Neuronal stem cell (in vitro differentiated cells): ENCODE results near the gene TECPR2. TPM values are rescaled to one million over a fixed set of nuclear protein-coding genes. Genes with fewer than 3 reads are reported as not detected.

Experiments
- DNase-seq: peaks from one replicate; pipeline ENCODE4 v3.0.0-alpha.2; 2013; ENCODE audit warnings: low spot score
- H2AFZ ChIP-seq: one replicate; pipeline ENCODE4 v1.6.1; 2013; ENCODE audit warnings: mild to moderate bottlenecking, low read length, inconsistent platforms
- H2AK5ac ChIP-seq: 2 replicates; pipeline ENCODE4 v1.6.1; 2013; ENCODE audit warnings: low read depth, mild to moderate bottlenecking, inconsistent platforms, low read length, moderate library complexity, mixed read lengths
- H2BK120ac ChIP-seq: 2 replicates; pipeline ENCODE4 v1.6.1; 2013; ENCODE audit warnings: low read depth, mild to moderate bottlenecking, inconsistent platforms, low read length, moderate library complexity, mixed read lengths
- H2BK12ac ChIP-seq: one replicate; pipeline ENCODE4 v1.6.1; 2013; ENCODE audit warnings: low read length, inconsistent platforms
- H2BK15ac ChIP-seq: 2 replicates; pipeline ENCODE4 v1.6.1; 2013; ENCODE audit warnings: mild to moderate bottlenecking, low read length, inconsistent platforms, mixed read lengths
- H2BK5ac ChIP-seq: one replicate; pipeline ENCODE4 v1.6.1; 2013; ENCODE audit warnings: inconsistent platforms, mild to moderate bottlenecking, low read length, moderate library complexity
- H3K14ac ChIP-seq: one replicate; pipeline ENCODE4 v1.6.1; 2013; ENCODE audit warnings: low read length, inconsistent platforms
- H3K18ac ChIP-seq: 2 replicates; pipeline ENCODE4 v1.6.1; 2013; ENCODE audit warnings: low read length, inconsistent platforms
- H3K23ac ChIP-seq: 2 replicates; pipeline ENCODE4 v1.6.1; 2013; ENCODE audit warnings: low read depth, mild to moderate bottlenecking, mixed read lengths, low read length, inconsistent platforms; ENCODE audit not compliant: poor library complexity
- H3K27ac ChIP-seq: replicated peaks from 3 replicates; pipeline ENCODE4 v1.5.1; 2013; ENCODE audit warnings: low read length, inconsistent platforms
- H3K27me3 ChIP-seq, 3 experiments: 2 replicates each; pipeline ENCODE4 v1.6.1; 2013; ENCODE audit warnings: low read length in 3 of 3, mild to moderate bottlenecking in 2 of 3, inconsistent platforms in 1 of 3, low read depth in 1 of 3, mixed read lengths in 1 of 3, moderate library complexity in 1 of 3; ENCODE audit not compliant: control insufficient read depth in 3 of 3, insufficient read depth in 3 of 3
- H3K36me3 ChIP-seq, 2 donors: replicated peaks in 1 of 2; 2 replicates each; pipeline ENCODE4 v1.6.1; 2013; ENCODE audit warnings: low read length in 2 of 2; ENCODE audit not compliant: control insufficient read depth in 2 of 2, insufficient read depth in 2 of 2
- H3K4ac ChIP-seq: 2 replicates; pipeline ENCODE4 v1.6.1; 2013; ENCODE audit warnings: inconsistent platforms, mild to moderate bottlenecking, low read length, moderate library complexity
- H3K4me1 ChIP-seq, 2 donors: 1 replicate in 1 of 2; 2 replicates in 1 of 2; pipeline ENCODE4 v1.6.1; 2013; ENCODE audit warnings: low read length in 2 of 2, low read depth in 1 of 2; ENCODE audit not compliant: control insufficient read depth in 2 of 2, insufficient read depth in 1 of 2
- H3K4me2 ChIP-seq: one replicate; pipeline ENCODE4 v1.6.1; 2013; ENCODE audit warnings: mild to moderate bottlenecking, low read length, inconsistent platforms; ENCODE audit not compliant: insufficient read depth, poor library complexity, severe bottlenecking
- H3K4me3 ChIP-seq, 2 donors: 2 replicates each; pipeline ENCODE4 v1.5.1; 2013; ENCODE audit warnings: low read length in 2 of 2, mild to moderate bottlenecking in 2 of 2, inconsistent platforms in 1 of 2, moderate library complexity in 1 of 2
- H3K79me1 ChIP-seq: one replicate; pipeline ENCODE4 v1.6.1; 2013; ENCODE audit warnings: low read depth, mild to moderate bottlenecking, inconsistent platforms, low read length, moderate library complexity
- H3K9ac ChIP-seq: one replicate; pipeline ENCODE4 v1.6.1; 2013; ENCODE audit warnings: mild to moderate bottlenecking, low read depth, low read length, inconsistent platforms; ENCODE audit not compliant: poor library complexity
- H3K9me3 ChIP-seq, 2 donors: replicated peaks in 1 of 2; 2 replicates each; pipeline versions ENCODE3 to v1.6.1; 2013; ENCODE audit warnings: low read length in 2 of 2, mild to moderate bottlenecking in 2 of 2, inconsistent platforms in 1 of 2, low read depth in 1 of 2, mixed read lengths in 1 of 2, moderate library complexity in 1 of 2; ENCODE audit not compliant: control insufficient read depth in 2 of 2, insufficient read depth in 1 of 2
- H4K8ac ChIP-seq: one replicate; pipeline ENCODE4 v1.6.1; 2013; ENCODE audit warnings: low read depth, mild to moderate bottlenecking, inconsistent platforms, low read length, moderate library complexity
- H4K91ac ChIP-seq: one replicate; pipeline ENCODE4 v1.6.1; 2013; ENCODE audit warnings: low read length, low read depth, mild to moderate bottlenecking, inconsistent platforms; ENCODE audit not compliant: poor library complexity
- WGBS, 2 donors: extraction: QIAGEN DNeasy Blood & Tissue Kit; methylation state at CpG; one replicate each; pipeline ENCODE4 v1.1.7; 2013; ENCODE audit warnings: missing lambda C conversion rate in 2 of 2, mixed read lengths in 1 of 2; ENCODE audit not compliant: insufficient read length in 2 of 2, insufficient replicate concordance in 1 of 2; ENCODE audit errors: extremely low coverage in 2 of 2; 5-methylcytosine and 5-hydroxymethylcytosine counted together
- polyA plus RNA-seq, 2 experiments: library from polyadenylated mRNA; stranded (reverse); fragments of 200-250 nt; gene quantifications; one replicate each; pipeline ENCODE4 v1.2.3, GENCODE V29; 2013

Gene TECPR2, protein sequence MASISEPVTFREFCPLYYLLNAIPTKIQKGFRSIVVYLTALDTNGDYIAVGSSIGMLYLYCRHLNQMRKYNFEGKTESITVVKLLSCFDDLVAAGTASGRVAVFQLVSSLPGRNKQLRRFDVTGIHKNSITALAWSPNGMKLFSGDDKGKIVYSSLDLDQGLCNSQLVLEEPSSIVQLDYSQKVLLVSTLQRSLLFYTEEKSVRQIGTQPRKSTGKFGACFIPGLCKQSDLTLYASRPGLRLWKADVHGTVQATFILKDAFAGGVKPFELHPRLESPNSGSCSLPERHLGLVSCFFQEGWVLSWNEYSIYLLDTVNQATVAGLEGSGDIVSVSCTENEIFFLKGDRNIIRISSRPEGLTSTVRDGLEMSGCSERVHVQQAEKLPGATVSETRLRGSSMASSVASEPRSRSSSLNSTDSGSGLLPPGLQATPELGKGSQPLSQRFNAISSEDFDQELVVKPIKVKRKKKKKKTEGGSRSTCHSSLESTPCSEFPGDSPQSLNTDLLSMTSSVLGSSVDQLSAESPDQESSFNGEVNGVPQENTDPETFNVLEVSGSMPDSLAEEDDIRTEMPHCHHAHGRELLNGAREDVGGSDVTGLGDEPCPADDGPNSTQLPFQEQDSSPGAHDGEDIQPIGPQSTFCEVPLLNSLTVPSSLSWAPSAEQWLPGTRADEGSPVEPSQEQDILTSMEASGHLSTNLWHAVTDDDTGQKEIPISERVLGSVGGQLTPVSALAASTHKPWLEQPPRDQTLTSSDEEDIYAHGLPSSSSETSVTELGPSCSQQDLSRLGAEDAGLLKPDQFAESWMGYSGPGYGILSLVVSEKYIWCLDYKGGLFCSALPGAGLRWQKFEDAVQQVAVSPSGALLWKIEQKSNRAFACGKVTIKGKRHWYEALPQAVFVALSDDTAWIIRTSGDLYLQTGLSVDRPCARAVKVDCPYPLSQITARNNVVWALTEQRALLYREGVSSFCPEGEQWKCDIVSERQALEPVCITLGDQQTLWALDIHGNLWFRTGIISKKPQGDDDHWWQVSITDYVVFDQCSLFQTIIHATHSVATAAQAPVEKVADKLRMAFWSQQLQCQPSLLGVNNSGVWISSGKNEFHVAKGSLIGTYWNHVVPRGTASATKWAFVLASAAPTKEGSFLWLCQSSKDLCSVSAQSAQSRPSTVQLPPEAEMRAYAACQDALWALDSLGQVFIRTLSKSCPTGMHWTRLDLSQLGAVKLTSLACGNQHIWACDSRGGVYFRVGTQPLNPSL (N-terminal part only)
- polyA plus RNA-seq (2013, experiment 1 of 2): 7.9 TPM
- polyA plus RNA-seq (2013, experiment 2 of 2): 6.8 TPM

DNA sequence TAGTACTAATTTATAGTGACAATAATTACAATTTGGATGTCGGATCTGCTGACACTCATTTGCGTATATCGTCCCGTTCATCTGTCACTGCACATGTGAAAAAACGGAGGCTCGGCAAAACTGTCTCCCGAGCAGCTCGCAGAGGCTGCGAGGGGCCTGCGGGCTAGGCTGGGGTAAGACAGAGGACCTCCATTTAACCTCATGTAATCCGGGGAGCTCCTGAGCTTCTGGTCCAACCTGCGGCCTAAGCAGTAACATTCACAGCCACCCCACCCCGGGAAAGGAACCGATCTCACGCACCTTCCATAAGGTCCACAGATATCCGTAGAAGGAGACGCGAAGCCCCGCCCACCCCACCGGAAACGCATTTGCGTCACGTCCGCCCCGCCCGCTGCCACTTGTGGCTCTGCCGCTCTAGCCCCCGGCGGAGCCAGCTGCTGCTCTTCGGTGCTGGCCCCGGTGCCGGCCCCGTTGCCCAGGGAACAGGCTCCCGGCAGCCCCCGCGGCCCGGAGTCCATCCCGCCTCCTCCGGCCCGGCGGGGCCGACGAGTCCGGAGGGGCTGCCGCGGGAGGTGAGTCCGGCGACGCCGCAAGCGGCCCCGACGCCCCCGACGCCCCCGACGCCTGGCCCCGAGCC lies at the start of gene TECPR2, which contains the start of gene CINP:
Gene TECPR2, plus strand, starts transcription at position 397 of the 637 bp plus-strand sequence. CDS start 13,781 bp downstream, outside the sequence.
Gene CINP, minus strand, starts transcription at position 346 of the 637 bp plus-strand sequence. Its CDS starts 39 bp downstream, at position 307.
- H3K4me3 ChIP-seq: peak within 1 kb of the TSS; percentile 88 to 94
- peak within 1 kb of the TSS; percentile 92 for H3K18ac ChIP-seq
- H3K27ac ChIP-seq: no peak within 1 kb of the TSS
- H2BK5ac ChIP-seq: no peak within 1 kb of the TSS
- peaks cover 11% of the 10 kb centered on the region for H3K79me1 ChIP-seq
- H2AK5ac ChIP-seq: no peak within 1 kb of the TSS
- peaks cover 4 to 12% of the 10 kb centered on the region in 2 donors for H3K4me1 ChIP-seq
- no peak within 1 kb of the TSS for H2BK120ac ChIP-seq
- peak within 1 kb of the TSS; percentile 98 for H3K4me2 ChIP-seq
- H3K23ac ChIP-seq: peak within 1 kb of the TSS; percentile 16
- H3K36me3 ChIP-seq: peaks cover 0 to 15% of the 10 kb centered on the region in 2 donors
- H3K14ac ChIP-seq: peak within 1 kb of the TSS; percentile 65
- H4K91ac ChIP-seq: no peak within 1 kb of the TSS
- peak within 1 kb of the TSS; percentile 98 for H2AFZ ChIP-seq
- H3K9me3 ChIP-seq: no peaks in the 10 kb centered on the region
- H3K27me3 ChIP-seq: no peaks in the 10 kb centered on the region
- peak within 1 kb of the TSS; percentile 87 for H3K9ac ChIP-seq
- WGBS, 2 donors: no CpG with 5 or more reads among the region's 58 CpGs
- DNase-seq: peak; percentile 92
- H4K8ac ChIP-seq: no peak within 1 kb of the TSS
- H2BK12ac ChIP-seq: no peak within 1 kb of the TSS
- no peak within 1 kb of the TSS for H3K4ac ChIP-seq
- H2BK15ac ChIP-seq: no peak within 1 kb of the TSS

DNA sequence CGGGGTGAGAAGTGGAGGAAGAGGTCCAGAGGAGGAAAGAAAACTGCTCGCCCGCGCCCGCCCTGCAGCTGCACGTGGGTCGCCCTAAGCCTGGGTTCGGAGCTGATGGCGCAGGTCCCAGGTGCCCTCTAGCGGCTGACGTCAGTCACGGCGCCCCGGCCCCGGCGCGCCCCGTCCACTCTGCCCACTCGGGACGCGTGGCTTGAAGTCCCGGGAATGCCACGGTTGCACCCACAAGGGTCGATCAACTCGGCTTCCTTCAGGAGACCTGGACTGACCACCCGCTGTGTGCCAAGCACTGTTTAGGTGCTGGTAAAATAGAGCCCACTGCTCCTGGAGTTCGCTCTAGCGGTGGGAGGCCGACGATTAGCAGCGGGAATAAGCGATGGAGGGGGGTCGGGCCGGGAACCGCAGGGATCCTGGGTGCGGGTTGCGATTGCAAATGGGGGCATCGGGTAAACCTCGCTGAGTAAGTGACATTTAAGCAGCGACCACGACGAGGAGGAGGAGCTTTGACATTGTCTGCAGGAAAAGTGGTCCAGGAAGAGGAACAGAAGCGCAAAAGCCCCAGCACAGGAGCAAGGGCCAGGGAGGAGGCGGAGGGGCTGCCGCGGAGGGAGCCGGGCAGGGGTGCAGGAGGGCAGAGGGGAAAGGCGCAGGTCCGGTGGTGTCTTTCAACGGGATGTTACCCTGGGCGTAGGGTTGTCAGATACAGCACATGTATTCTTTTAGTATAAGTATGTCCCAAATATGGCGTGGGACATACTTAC lies 48.3 kb upstream of the TECPR2 start:
- H2BK5ac ChIP-seq: no peak overlapping the region

DNA sequence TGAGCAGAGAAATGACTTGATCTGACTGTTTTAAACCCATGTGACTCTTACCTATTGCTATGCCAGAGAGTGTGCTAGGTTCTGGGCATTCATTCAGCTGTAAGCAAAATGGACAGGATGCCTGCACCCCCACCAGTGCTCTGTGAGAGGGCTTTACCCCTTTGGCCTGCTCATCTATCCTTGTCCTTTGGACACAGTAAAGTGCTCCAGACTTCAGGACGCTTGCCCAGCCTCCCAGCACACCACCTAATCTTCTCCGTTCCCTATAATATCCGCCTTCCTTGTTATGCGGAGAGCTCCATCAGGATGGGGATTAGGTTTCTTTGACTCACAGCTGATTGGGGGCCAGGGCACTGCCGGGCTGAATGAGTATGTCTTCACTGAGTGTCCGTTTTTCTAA lies 47.6 kb upstream of the TECPR2 start:
- no peak overlapping the region for H3K9ac ChIP-seq
- H3K4me2 ChIP-seq: no peak overlapping the region
- H4K8ac ChIP-seq: no peak overlapping the region
- H2AFZ ChIP-seq: no peak overlapping the region
- no peak overlapping the region for H2BK5ac ChIP-seq
- no peaks in the 10 kb centered on the region for H3K9me3 ChIP-seq
- no peak overlapping the region for H4K91ac ChIP-seq
- no peak overlapping the region for H3K23ac ChIP-seq
- peaks cover 0 to 2% (median 0%) of the 10 kb centered on the region in 3 experiments for H3K27me3 ChIP-seq
- H3K4me3 ChIP-seq: no peak overlapping the region
- WGBS, 2 donors: no CpG with 5 or more reads among the region's 6 CpGs
- H2BK120ac ChIP-seq: no peak overlapping the region
- H2BK12ac ChIP-seq: no peak overlapping the region
- no peak overlapping the region for H2BK15ac ChIP-seq
- H3K4me1 ChIP-seq: peaks cover 11 to 12% of the 10 kb centered on the region in 2 donors
- H3K27ac ChIP-seq: no peak overlapping the region
- no peak overlapping the region for H3K14ac ChIP-seq
- H3K18ac ChIP-seq: no peak overlapping the region
- no peaks in the 10 kb centered on the region for H3K79me1 ChIP-seq
- no peak overlapping the region for H3K4ac ChIP-seq
- DNase-seq: no peak
- H3K36me3 ChIP-seq: no peaks in the 10 kb centered on the region
- peak overlapping the region; percentile 42 for H2AK5ac ChIP-seq

More for the DNA sequence above, 48.3 kb upstream of the TECPR2 start:
- Histone ChIP-seq H2AK5ac (no peak overlapping the region), H3K4ac (no peak overlapping the region), H3K18ac (peak overlapping the region; percentile 82), H3K9ac (no peak overlapping the region), H3K9me3 (no peaks in the 10 kb centered on the region), H4K91ac (no peak overlapping the region), H3K14ac (peak overlapping the region; percentile 61), H3K36me3 (no peaks in the 10 kb centered on the region), H3K27ac (no peak overlapping the region), H3K4me2 (peak overlapping the region; percentile 98), H3K27me3 (peaks cover 0 to 2% (median 0%) of the 10 kb centered on the region in 3 experiments), H3K79me1 (no peaks in the 10 kb centered on the region), H2BK12ac (peak overlapping the region; percentile 25), H3K4me1 (peaks cover 11 to 12% of the 10 kb centered on the region in 2 donors), H3K4me3 (peak overlapping the region; percentile 54 to 88), H3K23ac (peak overlapping the region; percentile 62), H2BK15ac (no peak overlapping the region), H4K8ac (no peak overlapping the region), H2BK120ac (no peak overlapping the region), H2AFZ (peak overlapping the region; percentile 87)
- no CpG with 5 or more reads among the region's 52 CpGs for WGBS, 2 donors
- peak; percentile 68 for DNase-seq
